NK-92 (cell line): ENCODE results near the gene HDAC7.

Experiments used
- DNase-seq: peaks from one replicate; lab custom pipeline; 2025; ENCODE audit not compliant: unreplicated experiment; lab: John Stamatoyannopoulos, UW

The HDAC7 gene

DNA sequence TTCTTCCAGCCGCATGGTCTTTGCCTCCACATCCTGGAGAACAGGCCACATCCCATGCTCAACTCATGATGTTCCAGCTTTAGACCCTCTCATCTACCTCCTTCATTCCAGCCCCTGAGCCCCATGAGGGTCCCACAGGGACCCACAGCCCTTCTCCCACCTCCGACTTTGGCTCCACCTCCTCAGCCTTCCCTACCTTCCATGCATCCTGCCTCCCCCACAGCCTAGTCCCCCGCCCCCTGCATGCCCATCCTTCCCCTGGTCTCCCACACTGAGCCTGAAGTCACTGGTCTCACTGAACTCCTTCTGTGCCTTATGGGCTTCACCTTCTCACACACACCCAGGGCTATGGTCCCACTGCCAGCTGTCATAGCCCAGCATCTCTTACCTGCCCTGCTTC lies 70.8 kb downstream of the HDAC7 start:
- no peak for DNase-seq

DNA sequence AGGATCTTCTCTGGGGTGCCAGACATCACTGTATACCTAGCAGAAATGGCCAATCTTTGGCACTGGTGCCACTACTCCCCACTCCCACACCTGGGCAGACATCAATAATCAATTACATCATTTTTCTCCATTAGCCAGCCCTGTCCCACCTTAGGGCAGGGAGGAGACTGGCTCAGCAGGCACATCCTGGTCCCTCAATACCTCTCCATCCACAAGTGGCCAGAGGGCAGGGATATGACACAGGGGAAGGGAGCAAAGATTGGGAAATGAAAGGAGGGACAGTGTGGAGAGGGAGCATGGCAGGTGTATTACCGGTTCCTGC lies 71.2 kb downstream of the HDAC7 start:
- DNase-seq: no peak

DNA sequence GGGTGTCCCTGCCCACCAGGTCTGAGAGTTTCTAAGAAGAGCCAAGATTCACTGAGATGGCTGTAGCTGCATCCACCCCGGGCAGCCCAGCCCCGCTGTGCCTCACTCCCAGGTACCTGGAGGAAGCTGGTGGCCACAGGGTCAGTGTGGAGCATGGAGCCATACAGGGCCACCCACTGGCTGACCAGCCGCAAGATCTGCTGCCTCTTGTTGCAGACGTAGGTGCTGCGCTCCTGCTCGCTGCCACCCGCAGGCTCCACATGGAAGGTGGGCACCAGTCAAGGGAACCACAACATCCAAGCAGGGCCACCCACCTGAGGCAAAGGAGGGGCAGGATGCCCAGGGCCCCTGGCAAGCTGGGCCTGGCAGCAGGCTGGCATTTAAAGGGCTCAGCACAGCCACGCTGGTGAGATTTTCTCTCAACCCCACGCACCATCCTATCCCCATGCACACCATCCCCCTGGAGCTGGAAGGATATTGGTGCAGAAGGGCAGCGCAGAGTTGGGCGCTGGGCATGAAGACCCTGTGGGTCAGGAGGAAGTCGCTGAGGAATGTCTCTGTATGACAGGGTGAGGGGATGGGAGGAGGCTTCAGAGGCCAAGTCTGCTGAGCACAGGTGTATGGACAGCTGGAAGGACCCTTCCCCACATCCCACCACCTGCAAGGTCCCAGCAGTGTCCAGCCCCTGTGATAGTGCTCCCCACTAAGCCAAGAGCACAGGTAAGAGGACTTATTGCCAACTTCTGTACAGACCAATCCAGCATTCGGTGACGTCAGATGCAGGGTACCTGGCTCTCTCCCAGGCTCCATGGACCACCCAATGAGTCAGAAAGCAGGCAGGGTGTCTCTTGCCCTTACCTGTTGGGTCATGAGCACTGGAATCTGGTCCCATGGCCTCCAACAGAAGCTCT lies 71.9 kb downstream of the HDAC7 start:
- DNase-seq: no peak

DNA sequence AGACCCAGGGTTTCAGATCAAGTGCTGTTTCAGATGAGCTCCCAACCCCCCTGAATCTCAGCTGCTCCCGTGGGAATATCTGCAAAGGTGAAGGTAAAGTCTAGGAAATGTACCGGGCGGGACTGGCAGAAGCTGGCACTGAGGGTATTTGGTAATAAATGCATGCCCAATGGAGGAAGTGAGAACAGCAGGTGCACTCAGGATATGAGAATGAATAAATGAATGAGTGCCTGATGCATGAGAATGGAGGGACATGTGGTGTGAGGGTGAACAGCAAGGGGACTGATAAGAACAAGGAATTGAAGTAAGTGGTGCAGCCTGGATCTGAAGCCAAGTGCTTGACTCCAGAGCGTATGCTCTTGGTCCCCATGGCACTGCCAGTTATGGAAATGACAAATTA lies 72.6 kb downstream of the HDAC7 start:
- no peak for DNase-seq

DNA sequence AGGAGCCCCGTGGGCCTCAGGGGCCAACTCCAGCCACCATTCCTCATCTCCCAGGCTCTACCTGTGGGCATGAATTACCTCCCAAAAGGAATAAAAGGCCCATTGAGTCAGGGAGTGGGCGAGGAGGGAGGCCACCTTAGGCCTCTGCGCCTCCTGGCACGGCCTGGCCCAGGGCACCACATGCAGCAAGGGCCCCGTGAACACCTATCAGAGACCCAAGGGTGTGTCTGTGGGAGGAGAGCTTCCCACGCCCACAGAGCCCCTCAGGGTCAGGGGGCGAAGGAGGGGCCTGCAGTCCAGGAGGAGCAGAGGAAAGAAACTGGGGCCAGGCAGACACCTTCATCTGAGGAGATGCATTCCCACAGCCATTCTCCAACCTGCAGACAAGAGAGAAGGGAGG lies 73.2 kb downstream of the HDAC7 start:
- DNase-seq: no peak

DNA sequence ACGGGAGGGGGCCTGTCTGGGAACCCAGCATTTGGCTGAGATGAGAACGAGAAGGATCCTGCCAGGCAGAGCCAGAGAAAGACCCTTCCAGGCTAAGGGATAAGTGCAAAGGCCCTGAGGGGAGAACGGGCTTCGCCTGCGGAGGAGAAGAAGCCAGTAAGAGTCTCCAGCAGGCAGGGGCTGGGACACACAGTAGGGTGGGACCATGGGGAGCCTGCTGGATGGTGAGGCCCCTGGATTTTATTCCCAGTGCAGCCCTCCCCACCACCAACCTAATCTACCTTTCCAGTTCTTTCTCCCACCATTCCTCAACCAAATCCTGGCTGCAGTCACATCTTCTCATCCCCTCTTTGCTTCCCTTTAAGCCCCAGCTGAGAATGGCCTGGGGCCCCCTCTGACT lies 73.6 kb downstream of the HDAC7 start:
- DNase-seq: no peak

DNA sequence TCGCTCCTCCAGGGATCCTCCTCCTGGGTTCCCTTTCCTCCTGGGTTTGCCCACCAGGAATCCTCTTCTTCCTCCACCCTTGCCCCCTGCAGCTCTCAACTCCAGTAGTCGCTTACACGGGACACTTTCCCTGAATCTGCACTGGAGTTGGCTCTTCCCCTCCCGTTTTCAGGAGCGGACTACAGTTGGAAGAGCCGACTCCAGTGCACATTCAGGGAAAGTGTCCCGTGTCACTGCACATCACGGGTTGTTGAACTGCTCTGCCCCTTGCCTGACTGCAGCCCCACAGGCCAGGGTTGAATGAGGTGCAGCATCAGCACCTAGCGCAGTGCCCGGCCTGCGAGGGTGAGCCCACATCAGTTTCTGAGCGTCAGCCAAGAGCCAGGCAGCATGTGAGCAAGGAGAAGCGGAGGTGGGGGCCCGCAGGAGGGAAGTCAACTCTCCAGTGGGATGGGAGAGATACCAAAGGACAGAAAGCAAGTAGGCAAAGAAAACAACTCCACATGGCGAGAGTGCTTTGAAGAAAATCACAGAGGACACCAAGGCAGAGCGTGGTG lies 74.1 kb downstream of the HDAC7 start:
- DNase-seq: no peak

DNA sequence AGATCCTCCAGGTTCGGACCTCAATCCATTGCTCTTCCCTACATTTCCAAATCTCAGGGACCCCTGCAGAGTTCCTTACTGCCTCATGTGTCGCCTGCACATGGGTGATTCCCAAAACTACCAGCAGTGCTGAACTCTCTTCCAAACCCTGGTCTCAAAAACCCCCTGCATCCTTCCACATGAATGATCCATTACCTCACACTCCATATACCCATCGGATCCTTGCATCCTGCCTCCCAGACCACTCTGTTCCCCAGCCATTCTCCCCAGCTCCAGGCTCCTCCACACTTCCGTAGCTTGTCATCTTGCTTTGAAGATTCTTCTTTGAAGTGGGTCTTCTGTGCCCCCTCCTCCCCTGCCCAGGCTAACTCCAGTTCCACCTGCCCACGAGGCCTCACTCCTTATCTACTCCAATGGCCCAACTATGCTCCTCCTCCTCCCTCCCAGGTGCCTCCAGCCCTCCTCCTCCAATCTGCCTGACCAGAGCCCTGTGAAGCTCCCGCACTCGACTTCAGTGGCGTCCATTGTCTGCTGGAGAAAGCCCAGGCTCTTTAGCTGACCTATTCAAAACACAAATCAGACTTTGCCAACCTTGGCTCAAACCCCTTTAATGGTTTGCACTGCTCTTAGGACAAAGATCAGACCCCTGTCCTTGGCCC lies 74.8 kb downstream of the HDAC7 start:
- DNase-seq: no peak

DNA sequence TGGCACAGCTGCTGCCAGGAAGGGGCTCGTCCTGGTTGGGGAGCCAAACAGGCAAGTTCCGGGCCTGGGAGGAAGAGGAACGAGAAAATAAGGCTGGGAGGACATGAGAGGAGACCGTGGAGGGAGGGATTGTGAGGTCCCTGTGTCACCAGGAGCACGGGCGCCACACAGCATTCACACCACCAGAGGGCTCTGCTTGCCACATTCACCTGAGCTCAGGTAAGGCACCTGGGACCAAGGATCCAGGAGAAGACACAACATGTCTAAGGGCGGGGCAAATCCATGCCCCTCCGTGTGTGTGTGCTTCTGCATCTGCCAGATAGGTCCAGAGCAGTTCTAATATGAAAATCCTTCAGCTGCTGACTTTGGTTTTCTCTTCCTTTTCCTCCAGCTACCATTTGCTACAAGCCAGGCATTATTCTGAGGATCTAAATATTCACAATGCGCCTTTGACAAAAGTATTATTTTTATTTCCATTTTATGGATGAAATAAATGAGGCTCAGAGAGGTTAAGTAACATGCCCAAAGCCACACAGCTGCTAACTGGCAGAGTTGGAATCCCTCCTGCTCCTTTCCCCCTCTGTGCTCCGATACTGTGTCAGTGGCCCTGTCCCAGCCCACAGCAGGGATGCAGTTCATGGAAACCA lies 75.6 kb downstream of the HDAC7 start:
- DNase-seq: no peak

DNA sequence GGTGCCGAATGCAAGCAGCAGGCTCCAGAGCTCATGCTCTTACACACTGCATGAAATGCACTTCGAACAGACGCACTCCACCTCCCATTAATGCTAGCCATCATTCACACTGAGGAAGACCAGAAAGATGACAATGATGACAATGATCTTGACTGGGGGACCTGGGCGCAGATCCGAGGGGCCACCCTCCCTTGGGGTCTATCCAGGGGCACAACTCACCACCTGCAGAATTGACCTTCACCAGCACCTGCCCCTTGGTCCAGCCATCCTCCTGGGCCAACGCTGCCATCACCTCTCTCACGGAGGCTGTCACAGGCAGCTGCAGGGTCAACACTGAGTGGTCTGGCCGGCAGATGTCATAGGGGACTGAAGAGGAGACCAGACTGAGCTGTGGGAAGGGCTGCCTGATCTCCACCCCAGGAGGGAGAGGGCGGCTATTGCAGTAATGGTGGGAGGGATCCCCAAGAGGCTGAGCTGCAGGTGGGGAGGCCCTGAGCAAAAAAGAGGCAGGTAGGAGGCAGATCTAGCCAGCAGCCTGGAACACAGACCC lies 76.3 kb downstream of the HDAC7 start:
- no peak for DNase-seq

DNA sequence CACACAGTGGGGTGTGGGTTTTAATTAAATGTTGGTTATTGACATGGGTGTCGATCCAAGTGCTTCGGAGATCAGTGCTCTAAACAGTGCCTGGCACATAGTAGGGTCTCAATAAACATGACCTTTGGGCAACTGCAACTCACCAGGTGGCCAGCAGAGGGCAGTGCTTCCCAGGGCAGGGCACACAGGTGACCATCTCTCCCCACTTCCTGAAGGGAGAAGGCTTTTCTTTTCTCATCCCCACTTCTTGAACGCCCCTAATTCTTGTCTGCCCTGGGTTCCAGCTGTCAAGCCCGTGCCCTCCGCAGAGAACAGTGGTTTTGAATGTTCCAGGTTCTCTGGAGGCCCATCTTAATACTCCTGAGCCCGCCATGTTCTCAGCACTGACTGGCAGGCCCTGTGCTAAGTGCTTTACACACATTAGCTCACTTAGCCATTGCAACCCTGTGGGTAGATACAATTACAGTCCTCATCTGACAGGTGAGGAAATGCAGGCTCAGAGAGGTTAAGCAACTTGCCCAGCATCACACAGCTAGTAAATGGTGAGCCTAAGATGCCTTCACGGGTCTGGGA lies 77.4 kb downstream of the HDAC7 start:
- DNase-seq: no peak

DNA sequence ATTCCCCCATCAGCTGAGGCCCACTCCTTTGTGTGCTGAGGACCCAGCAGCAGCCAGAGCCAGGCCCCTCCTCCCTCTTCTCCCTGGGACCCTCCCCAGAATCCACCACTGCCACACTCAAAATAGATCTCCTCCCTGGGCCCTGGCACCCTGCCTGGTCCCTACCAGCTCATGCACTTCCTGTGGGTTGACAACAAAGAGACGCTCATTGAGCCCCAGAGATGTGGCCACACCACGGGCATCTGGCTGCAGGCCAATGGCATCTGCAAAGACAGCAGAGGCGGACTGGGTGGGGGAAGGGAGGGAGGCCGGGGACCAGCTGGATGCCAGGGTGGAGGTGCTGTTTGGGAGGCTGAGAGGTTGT lies 78.4 kb downstream of the HDAC7 start:
- DNase-seq: no peak

DNA sequence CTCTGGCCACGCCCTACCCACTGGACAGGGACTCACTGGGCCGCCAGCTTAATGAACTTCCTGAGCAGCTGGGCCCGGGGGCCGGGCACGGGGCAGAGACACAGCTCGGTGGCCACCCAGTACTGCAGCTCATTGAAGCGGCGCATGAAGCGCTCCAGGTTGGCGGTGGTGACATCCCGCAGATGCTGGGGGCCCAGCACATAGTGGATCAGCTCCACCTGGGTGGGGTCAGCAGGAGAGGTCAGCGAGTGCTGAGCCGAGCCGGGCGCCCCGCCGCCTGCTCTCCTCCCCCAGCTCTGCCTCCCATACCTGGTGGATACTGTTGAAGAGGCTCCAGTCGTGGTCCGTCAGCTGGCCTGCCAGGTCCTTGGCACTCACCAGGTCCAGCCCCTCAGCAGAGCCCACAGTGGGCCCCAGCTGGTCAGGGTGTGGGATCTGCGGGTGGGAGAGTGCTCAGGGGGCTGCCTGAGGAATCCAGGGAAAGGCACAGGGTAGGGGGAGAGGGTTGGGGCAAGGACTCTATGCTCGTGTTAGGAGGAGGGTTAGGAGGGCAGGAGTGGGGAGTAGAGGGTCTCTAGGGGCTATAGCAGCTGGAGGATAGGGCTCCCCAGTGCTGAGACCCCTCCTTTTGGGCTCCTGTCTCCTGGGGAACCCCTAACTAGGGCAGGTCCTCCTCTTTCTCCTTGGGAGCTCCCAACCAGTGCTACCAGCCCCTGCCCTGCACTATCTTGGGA lies 78.9 kb downstream of the HDAC7 start:
- no peak for DNase-seq

DNA sequence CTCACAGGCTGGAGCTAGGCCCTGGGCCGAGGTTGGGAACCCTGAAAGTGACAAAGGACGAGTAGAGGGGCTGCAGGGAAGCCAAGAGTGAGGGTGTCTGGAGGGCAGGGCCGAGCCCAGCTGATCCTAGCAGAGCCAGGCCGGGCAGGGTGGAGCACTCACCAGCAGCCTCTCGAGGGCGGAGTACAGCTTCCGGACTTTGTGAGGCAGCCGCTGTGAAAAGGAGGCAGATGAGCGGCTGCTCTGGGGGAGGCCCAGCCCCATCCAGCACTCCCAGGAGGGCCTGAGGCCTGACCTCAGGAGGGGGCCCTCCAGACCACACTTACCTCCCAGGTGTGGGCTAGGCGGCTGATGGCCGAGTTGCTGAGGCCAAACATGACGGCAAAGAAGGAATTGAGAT lies 79.7 kb downstream of the HDAC7 start:
- no peak for DNase-seq

DNA sequence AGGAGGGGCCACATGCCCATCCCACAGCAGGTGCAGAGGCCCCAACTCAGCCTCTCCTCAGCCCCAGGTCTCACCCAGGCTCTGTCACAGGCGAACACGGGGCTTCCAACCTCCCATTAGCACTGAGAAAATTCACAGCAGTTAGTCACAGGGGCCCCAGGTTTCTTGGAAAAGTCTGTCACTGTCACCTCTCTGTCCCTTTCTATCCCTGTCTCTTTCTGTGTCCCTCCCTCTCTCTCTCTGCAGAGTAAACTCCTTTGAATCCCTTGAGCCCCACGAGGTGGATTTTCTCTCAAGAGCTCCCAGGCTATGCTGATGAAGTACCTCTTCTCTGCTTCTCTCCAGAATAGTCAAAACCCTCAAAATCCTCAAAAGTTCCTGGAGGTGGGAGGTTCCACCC lies 80.4 kb downstream of the HDAC7 start:
- DNase-seq: no peak

DNA sequence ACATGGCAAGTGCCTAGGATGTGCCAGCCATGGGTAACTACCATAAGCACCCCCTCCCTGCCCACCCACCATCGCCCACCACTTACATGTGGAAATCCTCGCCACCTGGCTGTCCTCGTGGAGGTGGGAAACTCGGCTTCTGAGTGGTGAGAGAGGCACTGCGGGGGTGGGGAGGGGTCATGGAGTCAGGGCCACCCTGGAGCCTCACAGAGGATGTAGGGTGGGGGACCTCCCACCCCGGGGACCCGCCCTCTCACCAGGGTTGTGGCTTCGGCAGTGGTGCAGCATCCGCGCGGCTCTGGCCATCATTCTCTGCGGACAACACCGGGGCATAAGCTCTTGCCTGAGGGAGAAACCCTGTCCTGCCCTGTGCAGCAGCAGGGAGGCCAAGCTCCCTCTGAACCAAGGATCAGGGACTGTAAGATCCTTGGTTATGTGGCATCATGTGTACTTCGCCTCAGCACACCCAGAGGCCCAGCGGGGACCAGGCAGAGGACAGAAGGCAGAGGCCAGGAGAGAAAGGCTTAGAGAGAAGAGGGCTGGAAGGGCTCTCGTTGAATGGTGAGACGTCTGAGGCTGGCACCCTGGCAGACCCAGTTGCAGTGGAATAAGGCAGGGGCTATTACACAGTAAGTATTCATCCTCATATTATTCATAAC lies 81.6 kb downstream of the HDAC7 start:
- DNase-seq: no peak

DNA sequence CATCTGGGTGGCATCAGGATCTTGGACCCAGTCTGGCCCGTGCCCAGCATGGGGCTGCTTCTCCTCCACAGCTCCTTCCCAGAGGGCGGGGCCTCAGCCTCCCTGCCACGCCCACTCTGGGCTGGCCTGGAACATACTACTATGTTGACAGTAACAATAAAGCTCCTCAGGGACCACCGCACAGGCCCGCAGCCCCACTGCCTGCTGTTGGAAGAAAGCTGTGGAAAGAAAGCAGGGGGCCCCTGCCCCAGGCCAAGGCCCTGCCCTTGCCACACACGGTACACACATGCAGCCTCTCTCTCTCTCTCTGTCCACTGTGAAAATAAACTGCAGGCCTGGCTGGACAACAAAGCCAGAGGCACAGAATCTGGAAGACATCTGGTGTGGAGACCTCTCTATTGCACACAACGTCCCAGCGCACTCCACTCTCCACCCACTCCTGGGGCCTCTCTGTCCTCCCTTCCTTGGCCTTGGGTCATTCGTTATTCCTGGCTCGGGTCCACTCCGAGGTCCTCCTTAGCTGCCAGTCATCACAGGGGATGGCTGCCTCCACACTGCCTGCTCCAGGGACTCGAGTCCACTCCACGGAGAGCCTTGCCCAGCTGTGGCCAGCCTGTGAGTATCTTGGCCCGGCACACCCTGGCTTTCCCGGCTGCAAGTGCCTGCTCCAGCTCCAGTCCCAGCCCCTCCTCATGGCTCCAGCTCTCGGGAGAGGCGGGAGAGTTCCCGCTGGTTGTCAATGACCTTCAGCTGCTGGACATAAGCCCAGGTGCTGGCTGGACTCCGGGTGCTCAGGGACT lies 82.6 kb downstream of the HDAC7 start:
- no peak for DNase-seq

DNA sequence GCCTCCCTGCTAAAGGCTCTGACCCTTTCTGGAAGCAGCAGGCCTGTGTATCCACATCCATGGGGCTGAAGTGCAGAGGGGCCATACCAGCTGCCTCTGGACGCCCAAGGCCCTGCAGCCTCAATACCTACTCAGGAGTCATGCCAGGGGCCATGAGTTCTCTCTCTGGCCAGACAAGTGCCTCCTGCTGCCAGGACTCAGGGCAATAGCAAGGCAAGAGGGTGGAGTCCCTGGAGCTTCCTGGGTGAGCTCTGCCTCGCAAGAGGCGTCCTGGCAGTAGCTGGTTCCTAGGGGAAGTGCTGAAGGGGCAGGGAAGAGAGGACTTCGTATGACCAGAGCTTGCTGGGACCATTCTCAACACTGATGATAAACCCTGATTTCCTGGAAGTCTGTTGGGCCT lies 83.5 kb downstream of the HDAC7 start:
- DNase-seq: no peak

DNA sequence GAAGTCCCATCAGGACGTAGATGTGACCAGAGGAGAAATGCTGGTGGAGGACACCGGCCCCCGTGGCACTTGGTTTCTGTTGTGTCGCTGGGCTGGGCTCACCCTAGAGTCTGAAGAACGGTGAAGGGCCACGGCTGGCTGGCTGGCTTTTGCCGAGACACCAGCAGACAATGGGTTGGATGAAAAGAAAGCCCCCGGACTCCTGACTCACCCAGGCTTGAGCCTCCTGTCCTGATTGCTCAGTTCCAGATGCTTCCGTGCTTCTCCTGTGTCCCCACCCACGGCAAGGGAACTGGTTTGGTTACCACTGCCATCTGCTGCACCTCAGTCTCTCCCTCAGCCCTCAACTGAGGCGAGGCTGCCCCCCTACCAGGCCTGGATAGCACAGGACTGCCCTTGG lies 84.1 kb downstream of the HDAC7 start:
- DNase-seq: no peak
